ENCODE measurements around the gene PTPN21. TPM values are rescaled to one million over a fixed set of nuclear protein-coding genes. Genes with fewer than 3 reads are reported as not detected.

PTPN21 gene
- total RNA-seq, 2 donors from 2014 or later: 22.4 to 24.3 TPM

DNA sequence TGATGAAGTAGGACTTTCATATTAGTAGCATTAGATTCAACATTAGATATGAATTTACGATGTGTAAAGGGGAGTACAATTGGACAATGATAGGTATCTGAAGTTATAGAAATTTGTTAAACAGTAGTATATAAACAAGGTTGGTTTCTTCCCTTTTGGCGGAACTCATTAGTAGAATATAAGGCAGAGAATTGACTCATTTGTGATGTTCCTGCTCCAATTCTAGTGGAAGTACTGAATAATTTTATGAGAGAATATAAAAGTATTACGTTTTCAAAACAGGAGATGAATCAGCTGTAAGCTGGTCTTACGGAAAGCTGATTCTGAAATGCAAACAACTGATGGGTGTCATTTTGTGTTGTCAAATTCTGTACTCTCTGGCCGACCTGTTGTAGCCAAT lies 21.4 kb upstream of the PTPN21 start:
- H3K4me3 ChIP-seq: no peak overlapping the region
- H3K9me3 ChIP-seq: no peaks in the 10 kb centered on the region
- H3K27me3 ChIP-seq: no peaks in the 10 kb centered on the region
- TF ChIP-seq, protein P1, sequence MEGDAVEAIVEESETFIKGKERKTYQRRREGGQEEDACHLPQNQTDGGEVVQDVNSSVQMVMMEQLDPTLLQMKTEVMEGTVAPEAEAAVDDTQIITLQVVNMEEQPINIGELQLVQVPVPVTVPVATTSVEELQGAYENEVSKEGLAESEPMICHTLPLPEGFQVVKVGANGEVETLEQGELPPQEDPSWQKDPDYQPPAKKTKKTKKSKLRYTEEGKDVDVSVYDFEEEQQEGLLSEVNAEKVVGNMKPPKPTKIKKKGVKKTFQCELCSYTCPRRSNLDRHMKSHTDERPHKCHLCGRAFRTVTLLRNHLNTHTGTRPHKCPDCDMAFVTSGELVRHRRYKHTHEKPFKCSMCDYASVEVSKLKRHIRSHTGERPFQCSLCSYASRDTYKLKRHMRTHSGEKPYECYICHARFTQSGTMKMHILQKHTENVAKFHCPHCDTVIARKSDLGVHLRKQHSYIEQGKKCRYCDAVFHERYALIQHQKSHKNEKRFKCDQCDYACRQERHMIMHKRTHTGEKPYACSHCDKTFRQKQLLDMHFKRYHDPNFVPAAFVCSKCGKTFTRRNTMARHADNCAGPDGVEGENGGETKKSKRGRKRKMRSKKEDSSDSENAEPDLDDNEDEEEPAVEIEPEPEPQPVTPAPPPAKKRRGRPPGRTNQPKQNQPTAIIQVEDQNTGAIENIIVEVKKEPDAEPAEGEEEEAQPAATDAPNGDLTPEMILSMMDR (IDR thresholded peaks at IDR 0.05): no peak
- no peak for DNase-seq (ENCODE audit: low spot score)
- H3K36me3 ChIP-seq: peaks cover 99% of the 10 kb centered on the region
- H3K27ac ChIP-seq: no peak overlapping the region
- no peaks in the 10 kb centered on the region for H3K4me1 ChIP-seq

DNA sequence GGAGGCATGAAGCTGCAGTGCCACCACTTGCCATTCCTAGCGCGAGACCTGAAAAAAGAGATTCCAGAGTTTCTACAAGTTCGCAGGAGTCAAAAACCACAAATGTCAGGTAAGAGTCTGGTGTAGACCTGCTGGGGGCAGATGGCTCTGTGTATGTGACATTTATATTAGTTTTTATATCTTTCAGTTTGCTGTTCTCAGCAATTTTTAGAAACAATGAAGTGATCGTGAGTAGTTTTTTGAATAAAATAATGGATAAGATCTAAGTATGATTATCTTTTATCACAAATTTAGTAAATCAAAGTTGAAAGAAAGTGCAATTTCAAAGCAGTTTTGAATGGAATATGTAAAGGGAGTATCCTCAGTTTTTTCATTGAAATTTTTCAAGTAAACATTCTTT lies 17.3 kb upstream of the PTPN21 start:
- H3K36me3 ChIP-seq: peaks cover 93% of the 10 kb centered on the region
- H3K4me3 ChIP-seq: no peak overlapping the region
- TF ChIP-seq, protein P1 (IDR thresholded peaks at IDR 0.05): no peak
- no peak for DNase-seq (ENCODE audit: low spot score)
- H3K27ac ChIP-seq: no peak overlapping the region
- no peaks in the 10 kb centered on the region for H3K4me1 ChIP-seq
- no peaks in the 10 kb centered on the region for H3K27me3 ChIP-seq
- H3K9me3 ChIP-seq: no peaks in the 10 kb centered on the region

DNA sequence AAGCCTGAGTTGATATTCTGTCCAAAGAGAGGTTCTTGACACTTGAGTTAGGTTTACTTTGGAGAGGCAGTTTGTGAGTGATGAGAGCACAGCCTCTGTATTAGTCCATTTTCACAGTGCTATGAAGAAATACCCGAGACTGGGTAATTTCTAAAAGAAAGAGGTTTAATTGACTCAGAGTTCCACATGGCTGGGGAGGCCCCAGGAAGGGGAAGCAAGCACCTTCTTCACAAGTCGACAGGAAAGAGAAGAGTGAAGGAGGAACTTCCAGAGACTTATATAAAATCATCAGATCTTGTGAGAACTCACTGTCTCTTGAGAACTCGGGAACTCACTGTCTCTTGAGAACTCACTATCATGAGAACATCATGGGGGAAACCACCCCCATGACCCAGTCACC lies 13.4 kb upstream of the PTPN21 start:
- no peak for DNase-seq (ENCODE audit: low spot score)
- H3K4me1 ChIP-seq: peaks cover 0 to 9% of the 10 kb centered on the region in 2 donors
- H3K4me3 ChIP-seq: no peak overlapping the region
- H3K27me3 ChIP-seq: no peaks in the 10 kb centered on the region
- TF ChIP-seq, protein P1 (IDR thresholded peaks at IDR 0.05): no peak
- peaks cover 54% of the 10 kb centered on the region for H3K36me3 ChIP-seq
- no peaks in the 10 kb centered on the region for H3K9me3 ChIP-seq
- H3K27ac ChIP-seq: no peak overlapping the region

DNA sequence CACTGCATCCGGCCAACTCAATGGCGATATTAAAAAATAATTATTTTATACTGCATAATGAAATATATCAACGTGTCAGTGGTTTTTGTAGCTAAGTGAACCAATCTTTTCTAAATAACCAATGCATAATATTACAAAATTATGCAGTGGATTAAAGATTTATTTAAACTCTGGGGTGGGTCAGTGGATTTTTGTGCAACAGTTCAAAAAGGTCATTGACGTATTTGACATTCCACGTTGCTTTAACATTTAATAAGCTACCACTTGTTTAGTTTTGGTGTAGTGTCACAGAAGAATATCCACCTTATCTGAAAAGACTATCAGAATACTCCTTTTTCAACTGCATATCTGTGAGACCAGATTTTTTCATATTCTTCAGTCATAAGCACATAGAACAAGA lies 10.6 kb upstream of the PTPN21 start:
- DNase-seq (ENCODE audit: low spot score): no peak
- TF ChIP-seq, protein P1 (IDR thresholded peaks at IDR 0.05): no peak
- Histone ChIP-seq H3K27ac (no peak overlapping the region), H3K27me3 (no peaks in the 10 kb centered on the region), H3K4me1 (peaks cover 0 to 14% of the 10 kb centered on the region in 2 donors), H3K4me3 (no peak overlapping the region), H3K36me3 (peaks cover 26% of the 10 kb centered on the region), H3K9me3 (no peaks in the 10 kb centered on the region)

DNA sequence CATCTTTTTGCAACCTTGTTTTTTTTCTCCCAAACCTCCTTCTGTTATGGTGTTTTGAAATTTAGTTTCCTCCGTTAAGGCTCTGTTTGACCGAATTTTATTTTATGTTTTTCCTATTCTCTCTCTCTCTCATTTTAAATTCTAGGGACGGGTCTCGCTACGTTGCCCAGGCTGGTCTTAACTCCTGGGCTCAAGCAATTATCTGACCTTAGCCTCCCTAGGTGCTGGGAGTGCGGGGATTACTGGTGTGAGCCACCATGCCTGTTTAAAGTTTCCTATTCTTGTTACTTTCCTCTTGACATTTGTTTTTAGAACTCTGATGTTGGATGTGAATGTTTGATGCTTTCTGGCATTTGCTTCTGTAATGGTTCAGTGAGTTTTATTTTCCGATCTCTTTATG lies 9.0 kb upstream of the PTPN21 start:
- TF ChIP-seq, protein P1 (IDR thresholded peaks at IDR 0.05): no peak
- Histone ChIP-seq H3K4me1 (peaks cover 0 to 14% of the 10 kb centered on the region in 2 donors), H3K27ac (peak overlapping the region; percentile 85 to 94), H3K4me3 (peak overlapping the region; percentile 63 to 98), H3K9me3 (no peaks in the 10 kb centered on the region), H3K27me3 (no peaks in the 10 kb centered on the region), H3K36me3 (peaks cover 11% of the 10 kb centered on the region)
- no peak for DNase-seq (ENCODE audit: low spot score)
